ENCODE results near the gene ZNRF3.

- TF ChIP-seq CTCF (IDR thresholded peaks at IDR 0.05) (no peak), EZH2phosphoT487 (IDR thresholded peaks at IDR 0.05) (no peak)
Observed at GRCh38 chr22:29095459-29095858, 212.1 kb downstream of the ZNRF3 start.
